ENCODE data around the gene TRPV4. TPM values are rescaled to one million over a fixed set of nuclear protein-coding genes. Genes with fewer than 3 reads are reported as not detected.

TRPV4 gene
- total and polyA plus RNA-seq, 10 of the 15 experiments (the other 5 are each of a cell fraction or from before 2014, with no cell fraction given), result not detected

GRCh38 chr12:109839444-109839843, 6.2 kb upstream of the TRPV4 start:
- DNase-seq (ENCODE audit: low read depth, low spot score), result no peak
- CTCF ChIA-PET, result interaction anchor here (1.2 kb wide), 1 partner anchor 35 kb away, joined by 3 read pairs; no protein-coding TSS in a partner anchor
- no peak overlapping the region for H3K27ac ChIP-seq (ENCODE audit: control insufficient read depth, insufficient read depth)
- no peaks in the 10 kb centered on the region for H3K9me3 ChIP-seq (replicated peaks; ENCODE audit: control insufficient read depth, insufficient read depth, low read length)
- in situ Hi-C loops (cut with MboI), result no loop called here
- intact Hi-C loops (cut with micrococcal nuclease; ENCODE audit: unreplicated experiment), result no loop called here
- no peaks in the 10 kb centered on the region for H3K36me3 ChIP-seq (ENCODE audit: control insufficient read depth in 2 of 2, insufficient read depth in 2 of 2, low read length in 1 of 2)
- H3K9ac ChIP-seq (ENCODE audit: control insufficient read depth, insufficient read depth, low read length), result no peak overlapping the region
- no peak for FAIRE-seq
- SMC1A ChIA-PET (ENCODE audit: uncharacterized antibody, unreplicated experiment), result no interaction called here
- no peak overlapping the region for H3K4me3 ChIP-seq
- H3K4me1 ChIP-seq (ENCODE audit: control insufficient read depth, insufficient read depth, low read length), result no peaks in the 10 kb centered on the region
- no TSS peak for BruUV-seq (replicated peaks)
- RAD21 ChIA-PET (ENCODE audit: unreplicated experiment), result no interaction called here
- H3K79me2 ChIP-seq (ENCODE audit: control insufficient read depth, insufficient read depth, low read length), result no peaks in the 10 kb centered on the region
- POLR2A ChIA-PET, result no interaction called here
- no peak for ATAC-seq
- TF ChIP-seq EGR1 (IDR thresholded peaks at IDR 0.05; ENCODE audit: borderline replicate concordance in 1 of 2, low read depth in 2 of 2, low read length in 2 of 2) (no peak), CHD2 (IDR thresholded peaks at IDR 0.05; ENCODE audit: borderline replicate concordance, low read depth, low read length) (no peak), NR2C1 (IDR thresholded peaks at IDR 0.05) (no peak)
- H4K20me1 ChIP-seq (ENCODE audit: control insufficient read depth, insufficient read depth), result no peaks in the 10 kb centered on the region
- 30% methylated on average over 5 of the region's 6 CpGs for WGBS (ENCODE audit: insufficient coverage, insufficient replicate concordance, low lambda C conversion rate, missing lambda C conversion rate)
- no peak overlapping the region for H2AFZ ChIP-seq (ENCODE audit: control insufficient read depth, low read depth, low read length)
- peaks cover 0 to 1% of the 10 kb centered on the region in 2 experiments; a peak in 2 of 4 replicates for H3K27me3 ChIP-seq (replicated peaks in 1 of 2; ENCODE audit: control insufficient read depth in 2 of 2, insufficient read depth in 2 of 2, low read length in 1 of 2)
- H3K4me2 ChIP-seq (ENCODE audit: control insufficient read depth, insufficient read depth), result no peak overlapping the region

GRCh38 chr12:109836916-109837315, 3.7 kb upstream of the TRPV4 start:
- peaks cover 0 to 4% of the 10 kb centered on the region in 2 experiments for H3K27me3 ChIP-seq (replicated peaks in 1 of 2; ENCODE audit: control insufficient read depth in 2 of 2, insufficient read depth in 2 of 2, low read length in 1 of 2)
- no peaks in the 10 kb centered on the region for H3K4me1 ChIP-seq (ENCODE audit: control insufficient read depth, insufficient read depth, low read length)
- no peak overlapping the region for H3K27ac ChIP-seq (ENCODE audit: control insufficient read depth, insufficient read depth)
- in situ Hi-C loops (cut with MboI), result no loop called here
- WGBS (ENCODE audit: insufficient coverage, insufficient replicate concordance, low lambda C conversion rate, missing lambda C conversion rate), result 3% methylated on average over 3 of the region's 3 CpGs
- H3K4me2 ChIP-seq (ENCODE audit: control insufficient read depth, insufficient read depth), result no peak overlapping the region
- ChIA-PET RAD21 (ENCODE audit: unreplicated experiment) (no interaction called here), CTCF (interaction anchor here (1.0 to 4.0 kb wide), 2 partner anchors 9 to 16 kb away, joined by 4 to 14 read pairs; no protein-coding TSS in a partner anchor), POLR2A (no interaction called here), SMC1A (ENCODE audit: uncharacterized antibody, unreplicated experiment) (no interaction called here)
- DNase-seq (ENCODE audit: low read depth, low spot score) (no peak), FAIRE-seq (no peak), ATAC-seq (no peak)
- H3K79me2 ChIP-seq (ENCODE audit: control insufficient read depth, insufficient read depth, low read length), result no peaks in the 10 kb centered on the region
- H3K4me3 ChIP-seq, result no peak overlapping the region
- intact Hi-C loops (cut with micrococcal nuclease; ENCODE audit: unreplicated experiment), result no loop called here
- BruUV-seq (replicated peaks), result no TSS peak
- H3K9ac ChIP-seq (ENCODE audit: control insufficient read depth, insufficient read depth, low read length), result no peak overlapping the region
- H4K20me1 ChIP-seq (ENCODE audit: control insufficient read depth, insufficient read depth), result no peaks in the 10 kb centered on the region
- TF ChIP-seq CBX3 (IDR thresholded peaks at IDR 0.05; ENCODE audit: borderline replicate concordance, low read depth), result no peak
- no peak for TF ChIP-seq CTCF (IDR thresholded peaks at IDR 0.05 in 2 of 3, conservative IDR thresholded peaks at IDR 0.05 in 1 of 3; ENCODE audit: control insufficient read depth in 2 of 3, extremely low read depth in 1 of 3, insufficient read depth in 1 of 3, low read depth in 3 of 3, low read length in 3 of 3)
- no peak for TF ChIP-seq PAX5 (IDR thresholded peaks at IDR 0.05; ENCODE audit: borderline replicate concordance, low read depth, low read length)
- no peak for TF ChIP-seq ATF7 (IDR thresholded peaks at IDR 0.05; ENCODE audit: low read depth)
- TF ChIP-seq EED (IDR thresholded peaks at IDR 0.05; ENCODE audit: low read depth), result no peak
- no peak overlapping the region for H2AFZ ChIP-seq (ENCODE audit: control insufficient read depth, low read depth, low read length)
- H3K36me3 ChIP-seq (ENCODE audit: control insufficient read depth in 2 of 2, insufficient read depth in 2 of 2, low read length in 1 of 2), result no peaks in the 10 kb centered on the region
- H3K9me3 ChIP-seq (replicated peaks; ENCODE audit: control insufficient read depth, insufficient read depth, low read length), result no peaks in the 10 kb centered on the region

Data from GM12878 (cell line).